Testis (tissue), 2 donors: ENCODE data around the gene SKA2.

Source experiments
- CTCF ChIP-seq, 3 experiments: fragments of 450-650 bp in 2 of 3; fragments of 200-600 bp in 1 of 3; sonication (generic) in 1 of 3; IDR thresholded peaks; one replicate each; pipeline ENCODE4 v1.5.1; 2016 to 2019; ENCODE audit warnings: antibody characterized with exemption in 3 of 3, mild to moderate bottlenecking in 2 of 3, moderate library complexity in 1 of 3
- POLR2A ChIP-seq: fragments of 450-650 bp; IDR thresholded peaks from one replicate; pipeline ENCODE4 v1.6.1; 2017; ENCODE audit warnings: antibody characterized with exemption, mild to moderate bottlenecking, moderate library complexity

- no peak for TF ChIP-seq POLR2A
- no peak for TF ChIP-seq CTCF (IDR thresholded peaks at IDR 0.05)
Observed at GRCh38 chr17:59105852-59106462, 49.0 kb downstream of the SKA2 start.
